AG08395 (cell line): ENCODE data around the gene SRXN1.

Source experiments
- DNase-seq: peaks from one replicate; pipeline ENCODE4 v3.0.0; 2012; ENCODE audit warnings: mixed read lengths, low spot score

SRXN1 gene

DNA sequence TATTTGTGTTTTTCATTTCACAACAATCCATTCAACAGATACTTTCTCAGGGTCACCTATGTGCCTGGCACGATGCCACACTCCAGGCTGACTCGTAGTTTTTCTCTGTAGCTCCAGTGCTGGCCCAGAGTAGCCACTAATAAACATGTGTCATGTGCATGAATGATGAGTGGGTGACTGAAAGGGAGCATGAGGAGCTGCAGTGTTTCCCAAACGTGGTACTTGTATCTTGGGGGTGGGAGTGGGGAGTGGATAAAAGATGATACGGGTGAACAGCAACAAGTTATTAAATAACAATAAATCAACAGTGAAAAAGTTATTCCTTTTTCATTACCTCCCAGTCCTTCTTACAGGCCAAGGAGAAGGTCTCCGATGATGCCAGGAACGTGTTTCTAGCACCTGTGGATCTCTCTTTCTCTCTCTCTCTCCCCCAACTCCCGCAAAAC is 17.1 kb downstream of the SRXN1 start:
- no peak for DNase-seq

DNA sequence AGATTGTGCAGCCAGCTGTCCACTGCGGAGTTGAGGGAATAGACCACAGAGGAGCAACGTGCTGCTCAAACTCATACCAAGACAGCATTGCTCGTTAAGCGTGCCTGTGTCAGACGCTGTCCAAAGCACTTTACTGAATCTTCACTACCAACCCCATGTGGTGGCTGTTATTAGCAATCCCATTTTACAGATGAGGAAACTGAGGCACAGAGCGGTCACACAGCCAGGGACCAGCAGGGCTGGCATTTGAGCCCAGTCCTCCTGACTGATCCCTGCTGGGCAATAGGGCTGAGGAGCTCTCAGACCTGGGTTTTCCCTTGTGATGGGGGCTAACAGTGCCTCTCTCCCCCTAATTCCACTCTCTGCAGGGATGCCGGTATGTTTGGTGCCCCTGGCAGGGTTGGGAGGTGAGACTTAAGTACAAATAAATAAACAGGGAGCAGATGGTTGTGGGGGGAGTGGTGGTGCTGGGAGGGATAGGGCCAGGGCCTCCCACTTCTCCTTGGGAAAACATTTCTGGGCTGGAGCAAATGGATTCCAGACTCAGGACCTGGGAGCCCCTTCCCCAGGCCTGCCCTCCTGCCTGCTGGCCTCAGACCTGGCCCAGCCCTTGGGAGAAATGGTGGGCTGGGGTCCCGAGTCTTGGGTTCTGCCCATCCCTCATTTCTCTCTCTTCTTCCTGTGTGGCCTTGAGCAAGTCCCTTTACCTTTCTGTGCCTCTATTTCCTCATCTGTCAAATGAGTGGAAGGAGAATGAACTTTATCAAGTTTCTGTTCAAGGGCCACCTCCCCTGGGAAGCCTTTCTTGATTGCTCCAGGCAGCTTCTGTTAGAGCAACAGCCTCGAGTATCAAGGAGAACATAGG is 17.7 kb downstream of the SRXN1 start:
- no peak for DNase-seq

DNA sequence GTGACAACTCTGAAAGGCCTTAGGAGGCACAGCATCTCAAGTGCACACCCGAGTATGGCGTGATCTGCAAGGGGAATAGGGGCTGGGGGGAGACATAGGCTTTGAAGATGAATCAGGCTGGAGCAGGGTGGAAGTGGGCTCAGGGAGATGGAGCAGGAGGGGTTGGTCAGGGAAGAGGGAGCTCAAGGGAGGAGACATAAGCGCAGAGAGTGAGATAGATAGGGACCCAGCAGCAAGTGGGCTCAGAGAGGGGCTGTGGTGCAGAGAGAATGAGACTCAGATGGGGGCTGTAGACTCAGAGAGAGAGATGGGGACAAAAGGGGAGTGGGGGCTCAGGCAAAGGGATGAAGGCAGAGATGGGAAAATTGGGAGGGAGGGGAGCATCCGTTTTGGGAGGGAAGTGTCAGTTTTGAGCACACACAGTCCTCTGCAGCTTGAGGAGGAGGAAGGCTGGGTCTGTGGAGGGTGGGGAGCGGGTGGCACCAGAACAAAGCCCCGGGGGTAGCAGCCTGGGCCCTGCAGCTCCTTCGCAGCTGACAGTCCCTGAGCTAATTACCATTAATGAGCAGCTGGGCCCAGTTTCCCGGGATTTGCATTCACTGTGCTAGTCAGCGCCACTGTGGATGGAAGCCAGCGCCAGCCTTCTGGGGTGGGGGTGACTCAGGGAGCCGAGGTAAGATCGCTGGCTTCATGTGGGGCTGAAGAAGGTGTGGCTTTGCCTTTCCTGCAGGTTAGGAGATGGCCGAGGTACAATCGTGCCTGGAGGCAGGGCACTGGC is 18.7 kb downstream of the SRXN1 start:
- no peak for DNase-seq

DNA sequence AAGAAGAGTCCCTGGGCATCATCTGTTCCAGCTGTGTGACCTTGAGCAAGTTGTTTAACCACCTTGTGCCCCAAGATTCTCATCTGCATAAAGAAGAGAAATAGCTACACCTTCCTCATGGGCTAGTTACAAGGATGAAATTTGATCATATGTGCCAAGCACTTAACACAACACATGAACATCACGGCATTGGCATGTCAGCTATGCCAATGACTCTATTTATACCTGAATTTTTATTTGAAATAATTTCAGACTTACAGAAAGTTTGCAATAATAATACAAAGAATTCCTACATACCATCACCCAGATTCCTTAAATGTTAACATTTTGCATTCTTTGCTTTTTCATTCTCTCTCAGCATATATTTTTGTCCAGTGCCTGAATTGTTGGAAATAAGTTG is 21.9 kb downstream of the SRXN1 start:
- DNase-seq, result no peak

DNA sequence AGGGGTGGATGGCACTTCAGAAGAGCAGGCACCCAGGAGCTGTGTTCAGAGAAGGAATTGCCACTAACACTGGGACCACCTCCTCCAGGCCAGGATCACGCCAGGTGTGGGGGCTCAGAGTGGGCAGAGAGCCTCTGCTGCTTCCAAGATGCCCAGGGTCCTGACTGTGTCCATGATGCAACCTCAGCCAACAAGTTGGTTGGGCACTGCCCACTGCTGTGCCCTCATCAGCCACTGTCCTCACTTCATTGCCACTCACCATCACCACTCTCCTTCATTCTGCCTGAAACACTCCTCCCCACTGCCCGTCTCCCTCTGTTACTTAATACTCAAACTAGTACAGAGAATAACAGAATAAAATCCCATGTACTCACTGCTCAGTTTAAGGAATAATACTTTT is 26.4 kb downstream of the SRXN1 start:
- no peak for DNase-seq

DNA sequence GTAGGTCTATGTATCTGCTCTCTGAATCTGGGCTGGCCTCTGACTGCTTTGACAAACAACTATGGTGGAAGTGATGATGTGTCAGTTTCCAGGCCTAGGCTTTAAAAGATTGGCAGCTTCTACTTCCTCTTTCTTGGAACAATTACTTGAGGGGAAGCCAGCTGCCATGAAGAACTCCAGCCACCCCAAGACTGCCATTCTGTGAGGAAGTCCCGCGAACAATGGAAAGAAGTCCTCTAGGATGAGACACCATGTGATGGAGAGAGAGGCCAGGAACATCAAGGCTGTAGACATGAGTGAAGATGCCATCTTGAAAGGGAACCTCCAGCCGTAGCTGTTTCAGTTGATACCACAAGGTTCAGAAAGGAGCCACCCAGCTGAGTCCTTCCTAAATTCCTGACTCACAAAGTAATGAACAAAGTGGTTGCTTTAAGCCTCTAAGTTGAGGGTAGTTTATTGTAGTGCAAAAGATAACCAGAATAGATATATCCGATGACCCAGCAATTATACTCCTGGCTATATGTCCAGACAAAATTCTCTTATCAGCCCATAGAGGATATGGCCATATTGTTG is 27.6 kb downstream of the SRXN1 start:
- DNase-seq, result no peak

DNA sequence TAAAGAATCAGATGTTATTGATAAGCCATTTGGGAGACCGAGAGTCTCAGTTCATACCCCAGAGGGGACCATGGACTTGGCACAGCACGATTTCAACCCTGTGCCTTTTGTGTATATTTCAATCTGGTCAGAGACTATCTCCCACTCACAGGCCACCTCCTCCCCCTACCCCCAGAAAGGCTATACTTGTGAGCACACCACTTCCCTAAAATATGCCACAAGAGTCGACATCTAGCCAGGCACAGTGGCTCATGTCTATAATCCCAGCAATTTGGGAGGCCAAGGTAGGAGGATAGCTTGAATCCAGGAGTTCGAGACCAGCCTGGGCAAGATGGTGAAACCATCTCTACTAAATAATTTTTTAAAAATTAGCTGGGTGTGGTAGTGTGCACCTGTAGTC is 29.3 kb downstream of the SRXN1 start:
- DNase-seq, result no peak

DNA sequence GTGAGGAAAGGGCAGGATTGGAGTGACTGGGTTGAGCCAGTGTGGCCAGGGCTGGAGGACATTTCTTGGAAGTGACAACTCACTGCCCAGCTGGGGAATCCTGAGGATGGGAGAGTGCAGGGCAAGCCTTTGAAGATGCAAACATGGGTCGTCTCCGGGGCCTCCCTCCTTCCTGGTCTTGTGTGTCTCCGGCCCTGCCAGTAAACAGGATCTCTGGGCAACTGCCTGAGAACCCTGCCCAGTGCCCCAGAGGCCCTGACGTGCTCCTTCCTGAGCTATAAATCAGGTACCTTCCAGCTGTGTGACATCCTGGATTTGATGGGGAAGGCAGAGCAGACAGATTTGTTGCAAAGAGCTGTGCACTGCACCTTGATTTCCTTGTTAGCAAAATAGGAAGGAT is 30.0 kb downstream of the SRXN1 start:
- no peak for DNase-seq

DNA sequence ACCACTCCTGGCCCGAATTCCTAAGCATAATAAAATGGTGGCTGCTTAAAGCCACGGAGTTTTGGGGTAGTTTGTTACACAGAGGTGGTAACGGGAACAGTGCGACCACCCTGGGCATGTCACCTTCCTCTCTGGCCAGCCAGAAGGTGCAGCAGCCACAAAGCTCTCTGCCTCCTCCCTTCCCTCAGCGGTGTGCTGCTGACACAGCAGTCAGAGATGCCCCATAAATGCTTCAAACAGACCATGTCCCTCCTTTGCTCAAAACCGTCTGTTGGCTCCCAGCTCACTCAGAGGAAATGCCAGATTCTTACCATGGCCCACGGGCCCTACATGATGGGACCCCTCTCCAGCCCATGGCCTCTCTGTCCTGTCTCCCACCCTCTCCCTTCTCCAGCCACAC is 30.8 kb downstream of the SRXN1 start:
- DNase-seq, result no peak

DNA sequence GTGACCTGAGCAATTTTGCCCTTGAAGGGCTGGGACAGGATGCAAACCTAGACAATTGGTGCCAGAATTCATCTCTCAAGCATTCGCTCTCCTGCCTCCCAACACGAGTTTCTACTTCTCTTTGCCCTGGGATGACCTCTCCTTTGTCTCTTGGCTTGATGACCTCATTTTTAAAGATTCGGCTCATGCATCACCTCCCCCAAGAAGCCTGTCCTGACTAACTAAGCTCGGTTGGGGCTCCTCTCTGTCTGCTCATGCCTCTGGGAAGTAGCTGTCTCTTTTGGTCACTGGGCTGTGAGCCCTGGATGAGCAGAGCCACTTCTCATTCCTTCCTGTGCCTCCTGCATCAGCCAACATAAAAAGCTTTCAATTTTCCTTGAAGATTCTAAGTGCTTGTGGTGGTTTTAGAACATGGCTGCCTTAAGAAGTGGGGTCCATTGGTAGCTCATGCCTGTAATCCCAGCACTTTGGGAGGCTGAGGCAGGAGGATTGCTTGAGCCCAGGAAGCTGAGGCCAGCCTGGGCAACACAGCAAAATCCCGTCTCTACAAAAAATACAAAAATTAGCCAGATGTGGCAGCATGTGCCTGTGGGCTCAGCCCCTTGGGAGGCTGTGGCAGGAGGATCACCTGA is 31.8 kb downstream of the SRXN1 start:
- DNase-seq, result peak; percentile 63

DNA sequence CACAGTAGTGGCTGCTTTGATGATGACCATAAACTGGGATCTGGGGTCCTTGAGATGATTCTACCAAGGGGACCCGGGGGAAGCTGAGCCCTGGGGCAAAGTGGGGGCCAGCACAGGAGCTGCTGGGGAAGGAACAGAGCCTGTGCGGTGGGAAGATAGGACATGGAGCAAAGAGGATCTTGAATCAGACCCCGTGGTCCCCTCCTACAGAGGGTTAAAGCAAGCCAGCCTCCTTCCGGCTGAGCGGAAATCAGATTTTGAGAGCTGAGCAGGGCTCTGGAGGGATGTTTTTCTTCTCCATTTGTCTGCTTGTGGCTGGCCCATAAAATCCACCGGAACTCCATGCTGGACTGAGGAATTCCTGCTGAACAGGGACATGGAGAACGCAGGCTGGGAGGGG is 32.8 kb downstream of the SRXN1 start:
- DNase-seq, result no peak

DNA sequence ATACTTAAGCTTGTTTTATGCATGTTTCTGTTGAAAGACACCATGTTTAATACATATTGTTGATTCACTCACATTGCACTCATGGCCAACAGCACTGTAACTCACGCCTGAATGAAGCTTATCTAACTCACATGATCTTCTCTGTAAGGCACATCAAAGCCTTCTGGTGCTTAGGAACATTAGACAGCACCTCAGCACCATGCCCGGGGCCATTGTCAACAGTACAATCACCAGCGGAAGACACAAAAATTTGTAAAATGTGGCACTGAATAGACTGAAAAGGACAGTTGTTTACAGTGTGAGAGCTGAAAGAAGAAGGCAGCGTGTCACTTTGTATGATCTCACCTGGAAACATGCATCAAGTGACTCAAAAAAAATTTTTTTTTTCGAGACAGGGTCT is 34.0 kb downstream of the SRXN1 start:
- DNase-seq, result no peak

DNA sequence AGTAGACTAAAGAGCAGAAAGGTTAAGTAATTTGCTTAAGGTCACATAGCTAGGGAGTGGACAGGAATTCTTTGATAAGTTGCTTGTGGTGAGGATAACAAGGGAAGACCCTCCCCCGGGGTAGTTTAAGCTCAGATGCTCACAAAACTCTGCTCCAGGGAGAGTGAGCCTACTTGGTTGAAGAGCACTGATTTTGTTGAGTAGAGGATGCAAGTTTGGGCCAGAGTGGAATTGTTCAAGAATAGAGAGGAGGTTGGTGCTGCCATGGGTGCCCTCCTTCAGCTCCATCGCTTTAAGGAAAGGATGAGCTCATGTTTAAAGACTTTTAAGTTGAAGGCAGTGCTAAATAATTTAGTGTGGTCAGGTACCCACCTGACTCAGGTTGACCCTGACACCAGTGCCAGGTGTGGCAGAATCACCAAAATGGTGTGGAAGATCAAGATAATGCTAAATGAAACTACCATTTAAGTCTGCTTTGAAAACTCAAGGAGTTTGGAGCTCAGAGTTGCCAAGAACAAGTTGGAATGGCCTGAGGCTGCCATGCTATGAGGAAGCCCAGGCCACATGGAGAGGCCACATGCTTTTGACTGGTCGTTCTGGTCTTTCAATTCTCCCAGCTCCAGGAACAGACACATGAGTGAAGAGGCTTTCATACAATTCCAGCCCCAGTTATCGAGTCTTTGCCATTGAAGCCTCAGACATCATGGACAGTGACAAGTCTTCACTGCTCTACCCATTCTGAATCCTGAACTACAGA is 34.9 kb downstream of the SRXN1 start:
- no peak for DNase-seq

DNA sequence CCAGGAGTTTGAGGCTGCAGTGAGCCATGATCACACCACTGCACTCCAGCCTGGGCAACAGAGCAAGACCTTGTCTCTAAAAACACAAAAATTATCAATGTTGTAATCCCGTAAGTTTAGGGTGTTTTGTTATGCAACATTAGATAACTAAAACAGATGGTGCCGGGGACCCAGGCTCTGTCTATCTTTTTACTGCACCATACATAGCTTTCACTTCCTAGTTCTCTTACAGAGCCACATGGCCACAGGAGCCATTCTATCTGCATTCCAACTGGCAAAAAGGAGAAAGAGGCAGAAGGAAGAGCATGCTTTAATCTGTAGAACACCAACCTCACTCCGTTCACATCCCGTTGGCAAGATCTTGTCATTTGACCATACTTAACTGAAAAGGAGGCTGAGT is 37.5 kb downstream of the SRXN1 start:
- no peak for DNase-seq

DNA sequence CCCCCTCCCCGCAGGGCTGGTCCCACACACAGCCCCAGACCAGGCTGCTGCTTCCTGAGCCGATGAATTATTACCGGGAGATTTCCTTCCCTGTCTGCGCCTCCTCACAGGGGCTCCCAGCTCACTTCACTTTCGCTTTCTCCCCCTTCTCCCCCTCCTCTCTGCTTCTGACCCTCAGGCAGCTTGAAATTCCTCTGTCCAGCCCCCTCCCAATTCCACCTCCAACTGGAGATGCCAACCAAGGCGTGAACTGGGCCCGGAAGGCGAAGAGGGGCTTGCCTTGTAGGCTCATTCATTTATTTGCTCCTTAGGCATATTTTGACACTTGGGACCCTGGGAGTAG is 41.2 kb downstream of the SRXN1 start:
- no peak for DNase-seq

DNA sequence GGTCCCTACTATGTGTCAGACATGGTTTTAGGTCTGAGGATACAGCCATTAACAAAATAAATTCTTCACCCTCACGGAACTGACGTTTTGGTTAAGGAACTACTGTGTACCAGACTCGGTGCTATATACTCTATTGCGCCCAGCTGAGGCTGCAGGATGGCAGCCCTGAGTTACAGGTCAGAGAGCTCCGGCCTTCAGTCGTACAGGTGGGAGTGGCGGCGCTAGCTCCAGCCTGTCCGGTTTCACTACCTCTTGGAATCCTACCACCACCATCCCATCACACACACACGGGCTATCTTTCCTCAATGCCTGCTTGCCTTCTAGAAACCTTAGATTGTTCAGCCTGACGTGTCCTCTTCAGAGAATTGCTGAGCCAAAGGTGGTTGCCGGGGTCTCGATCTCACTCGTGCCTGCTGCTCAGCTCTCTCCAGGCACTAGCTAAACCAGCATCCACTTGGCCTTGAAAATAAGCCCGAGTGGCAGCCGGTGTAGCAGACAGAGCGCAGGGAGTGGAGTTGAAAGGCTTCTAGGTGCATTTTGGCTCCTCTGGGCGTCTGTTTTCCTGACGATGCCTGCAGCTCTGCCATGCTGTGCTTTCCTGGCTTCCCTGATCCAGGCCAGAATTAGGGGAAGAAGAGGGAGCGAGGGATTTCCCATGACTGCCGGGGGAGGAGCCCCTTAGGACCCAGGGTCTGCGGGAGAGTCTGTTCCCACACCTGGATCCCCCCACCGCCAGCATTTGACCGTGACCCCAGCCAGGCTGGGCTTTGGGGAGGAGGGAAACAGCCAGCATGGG is 41.8 kb downstream of the SRXN1 start:
- DNase-seq, result no peak

DNA sequence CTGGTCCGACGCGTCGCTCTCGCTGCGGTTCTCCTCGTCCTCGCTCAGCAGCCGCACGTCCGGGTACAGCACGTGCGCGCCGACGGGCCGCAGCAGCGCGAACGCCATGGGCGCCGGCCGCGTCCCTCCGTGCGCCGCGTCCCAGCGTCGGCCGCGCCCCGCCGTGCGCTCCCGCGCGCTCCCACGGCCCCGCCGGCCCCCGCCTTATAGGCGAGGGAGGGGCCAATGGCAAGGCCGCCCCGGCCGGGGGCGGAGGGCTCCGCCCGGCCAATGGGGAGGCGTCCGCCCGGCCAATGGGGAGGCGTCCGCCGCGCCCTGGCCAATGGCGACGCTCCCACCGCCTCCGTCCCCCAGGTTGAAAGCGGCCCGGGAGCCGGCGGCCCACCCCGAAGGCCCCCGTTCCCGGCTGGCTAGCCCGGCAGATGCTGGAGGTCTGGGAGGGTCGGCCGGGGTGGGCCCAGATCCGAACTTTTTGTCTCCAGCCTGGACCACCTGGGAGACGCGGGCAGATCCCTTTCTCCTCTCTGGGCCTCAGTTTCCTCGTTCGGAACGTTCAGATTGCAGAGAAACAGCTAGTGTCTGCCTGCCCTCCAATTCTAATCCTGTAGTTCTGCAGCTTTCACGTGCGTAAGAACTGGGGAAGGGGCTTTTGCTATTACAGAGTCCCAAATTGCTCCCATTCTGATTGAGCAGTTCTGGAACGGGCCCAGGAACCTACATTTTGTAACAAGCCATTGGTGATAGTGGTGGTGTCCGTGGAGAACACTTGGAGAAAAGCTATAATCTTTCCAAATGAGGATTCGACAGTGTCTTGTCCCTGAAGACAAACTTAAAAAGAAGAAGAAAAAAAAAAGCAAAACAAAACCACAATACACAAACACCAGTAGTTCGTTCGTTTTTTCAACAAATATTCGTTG is 42.6 kb downstream of the SRXN1 start, which contains the start of gene TCF15:
TSS of gene TCF15 (minus strand) at position 180 of the 917 bp plus-strand sequence. CDS start at position 108, 72 bp downstream.
- peak; percentile 17 for DNase-seq

DNA sequence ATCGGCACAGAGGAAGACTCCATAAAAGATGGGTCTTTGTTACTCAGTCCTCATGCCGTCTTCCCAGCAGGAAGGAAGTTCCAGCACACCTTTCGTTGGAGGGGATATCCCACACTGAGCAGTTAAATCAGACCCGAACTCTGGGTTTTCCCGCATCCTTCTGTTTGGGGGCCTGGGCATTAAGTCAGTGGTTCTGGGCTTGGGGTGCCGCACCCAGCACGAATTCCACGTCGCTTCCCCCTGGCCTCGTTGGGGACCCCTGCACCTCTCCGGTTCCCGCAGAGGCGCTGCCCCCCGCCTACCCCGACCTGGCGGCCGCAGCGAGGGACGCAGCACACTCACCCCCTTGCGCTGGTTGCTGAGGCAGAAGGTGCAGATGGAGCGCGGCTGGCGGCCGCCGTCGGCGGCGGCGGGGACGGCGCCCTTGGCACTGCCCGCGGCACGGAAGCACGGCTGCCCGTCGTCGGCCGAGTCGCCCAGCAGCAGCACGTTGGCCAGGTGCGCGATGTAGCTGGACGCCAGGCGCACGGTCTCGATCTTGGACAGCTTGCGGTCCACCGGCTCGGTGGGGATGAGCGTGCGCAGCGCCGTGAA is 43.5 kb downstream of the SRXN1 start:
- no peak for DNase-seq

DNA sequence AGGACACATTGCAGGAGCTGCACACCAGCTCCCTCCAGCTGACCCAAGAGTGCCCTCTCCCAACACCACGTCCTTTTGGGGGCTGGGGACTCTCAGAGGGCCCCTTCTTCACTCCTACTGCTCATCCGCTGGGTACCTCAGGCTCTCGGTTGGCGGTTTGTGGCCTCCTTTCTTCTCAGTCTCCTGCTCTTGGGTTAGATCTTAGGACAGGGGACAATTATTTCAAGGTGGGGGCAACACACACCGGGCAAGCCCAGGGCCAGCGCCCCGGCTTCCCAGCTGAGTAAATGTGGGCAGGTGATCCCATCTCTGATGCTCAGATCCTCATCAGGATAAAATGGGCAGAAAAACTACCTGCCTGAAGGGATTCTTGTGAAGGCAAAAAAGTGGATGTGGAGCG is 44.0 kb downstream of the SRXN1 start:
- DNase-seq, result no peak
